Gastroesophageal sphincter (tissue), 4 donors: ENCODE data around the gene AXIN1. TPM values are rescaled to one million over a fixed set of nuclear protein-coding genes. Genes with fewer than 3 reads are reported as not detected.

Experiments used
- ATAC-seq: fragments of 150-250 bp; one replicate; pipeline ENCODE4 v1.9.1; 2016; ENCODE audit warnings: mild to moderate bottlenecking, moderate library complexity
- H3K27ac ChIP-seq, 4 donors: fragments of 200-600 bp; sonication (generic) in 3 of 4; 1 replicate in 3 of 4; 2 replicates in 1 of 4; pipeline ENCODE4 v1.5.1; 2016 to 2019
- H3K27me3 ChIP-seq: fragments of 200-600 bp; sonication (generic); one replicate; pipeline ENCODE4 v1.5.1; 2019
- H3K36me3 ChIP-seq, 2 donors: fragments of 200-600 bp; sonication (generic); one replicate each; pipeline ENCODE4 v1.5.1; 2019; ENCODE audit warnings: control low read depth in 1 of 2
- H3K4me1 ChIP-seq, 3 donors: fragments of 200-600 bp; sonication (generic); 1 replicate in 2 of 3; 2 replicates in 1 of 3; pipeline ENCODE4 v1.5.1; 2016 to 2019; ENCODE audit warnings: control low read depth in 2 of 3
- H3K4me3 ChIP-seq, 2 donors: fragments of 200-600 bp; sonication (generic); one replicate each; pipeline ENCODE4 v1.5.1; 2019; ENCODE audit warnings: mild to moderate bottlenecking in 1 of 2, moderate library complexity in 1 of 2
- H3K9me3 ChIP-seq, 3 donors: fragments of 200-600 bp; sonication (generic); one replicate each; pipeline ENCODE4 v1.5.1; 2017 to 2019; ENCODE audit warnings: control low read depth in 2 of 3
- EP300 ChIP-seq: sonication (generic); formaldehyde crosslinking; IDR thresholded peaks from one replicate; pipeline ENCODE4 v1.6.1; 2017; ENCODE audit warnings: antibody characterized with exemption, mild to moderate bottlenecking
- POLR2A ChIP-seq, 2 donors: fragments of 450-650 bp; IDR thresholded peaks; one replicate each; pipeline ENCODE4 v1.6.1; 2017; ENCODE audit warnings: antibody characterized with exemption in 2 of 2, mild to moderate bottlenecking in 2 of 2, moderate library complexity in 1 of 2
- POLR2AphosphoS5 ChIP-seq: sonication (generic); formaldehyde crosslinking; IDR thresholded peaks from one replicate; pipeline ENCODE4 v1.6.1; 2017; ENCODE audit warnings: antibody characterized with exemption
- WGBS, 2 donors: methylation state at CpG; one replicate each; pipeline ENCODE4 v1.1.5; 2018; ENCODE audit warnings: low coverage in 1 of 2; 5-methylcytosine and 5-hydroxymethylcytosine counted together
- total RNA-seq, 4 donors: library from RNA; depleted of rRNA; stranded (reverse); fragments of >200 nt; gene quantifications; one replicate each; pipeline ENCODE4 v1.1.0, GENCODE V29; 2016
- TF ChIP-seq, protein P1 (sequence below), 4 experiments: fragments of 200-600 bp in 2 of 4; fragments of 450-650 bp in 2 of 4; sonication (generic) in 1 of 4; IDR thresholded peaks; one replicate each; pipeline ENCODE4 v1.5.1; 2017 to 2019; ENCODE audit warnings: antibody characterized with exemption in 4 of 4, mild to moderate bottlenecking in 2 of 4, moderate library complexity in 2 of 4

AXIN1 gene
- total RNA-seq, 4 donors from 2014 or later: 26.0 to 58.8 (median 32.9) TPM

DNA sequence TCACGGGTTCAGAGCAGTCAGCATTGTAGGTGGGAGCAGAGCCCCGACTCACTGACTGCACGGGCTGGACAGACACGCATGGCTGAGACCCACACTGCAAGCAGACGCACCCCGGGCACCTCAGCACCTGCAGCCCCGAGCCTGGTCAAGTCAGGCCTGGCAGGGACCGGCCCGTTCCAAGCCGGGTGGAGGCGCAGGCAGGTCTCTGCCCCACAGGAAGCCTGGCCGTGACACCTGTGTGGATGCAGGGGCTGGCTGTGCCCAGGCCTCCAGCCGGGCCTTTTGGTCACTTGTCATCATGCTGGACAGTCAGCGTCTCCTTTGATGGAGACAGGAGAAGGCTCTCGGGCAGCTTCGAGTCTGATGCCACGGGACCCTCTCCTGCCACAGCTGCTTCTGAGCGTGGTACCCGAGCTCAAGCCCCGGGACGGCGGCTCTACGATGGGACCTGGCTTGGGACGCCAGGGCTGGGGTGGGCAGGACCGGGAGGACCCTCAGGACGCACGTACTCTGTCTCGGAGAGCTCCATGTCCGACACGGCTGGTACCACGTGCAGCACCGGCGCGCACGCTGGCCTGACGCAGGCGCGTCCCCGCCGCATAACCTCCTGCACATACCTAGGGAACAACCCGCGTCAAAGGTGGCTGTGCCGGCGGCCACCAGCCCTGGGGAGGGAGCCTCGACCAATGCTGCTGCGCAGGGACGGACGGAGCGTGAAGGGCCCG lies 61.7 kb downstream of the AXIN1 start:
- TF ChIP-seq POLR2A (IDR thresholded peaks at IDR 0.05) (no peak), EP300 (no peak), POLR2AphosphoS5 (no peak)
- TF ChIP-seq, protein P1, sequence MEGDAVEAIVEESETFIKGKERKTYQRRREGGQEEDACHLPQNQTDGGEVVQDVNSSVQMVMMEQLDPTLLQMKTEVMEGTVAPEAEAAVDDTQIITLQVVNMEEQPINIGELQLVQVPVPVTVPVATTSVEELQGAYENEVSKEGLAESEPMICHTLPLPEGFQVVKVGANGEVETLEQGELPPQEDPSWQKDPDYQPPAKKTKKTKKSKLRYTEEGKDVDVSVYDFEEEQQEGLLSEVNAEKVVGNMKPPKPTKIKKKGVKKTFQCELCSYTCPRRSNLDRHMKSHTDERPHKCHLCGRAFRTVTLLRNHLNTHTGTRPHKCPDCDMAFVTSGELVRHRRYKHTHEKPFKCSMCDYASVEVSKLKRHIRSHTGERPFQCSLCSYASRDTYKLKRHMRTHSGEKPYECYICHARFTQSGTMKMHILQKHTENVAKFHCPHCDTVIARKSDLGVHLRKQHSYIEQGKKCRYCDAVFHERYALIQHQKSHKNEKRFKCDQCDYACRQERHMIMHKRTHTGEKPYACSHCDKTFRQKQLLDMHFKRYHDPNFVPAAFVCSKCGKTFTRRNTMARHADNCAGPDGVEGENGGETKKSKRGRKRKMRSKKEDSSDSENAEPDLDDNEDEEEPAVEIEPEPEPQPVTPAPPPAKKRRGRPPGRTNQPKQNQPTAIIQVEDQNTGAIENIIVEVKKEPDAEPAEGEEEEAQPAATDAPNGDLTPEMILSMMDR (IDR thresholded peaks at IDR 0.05): no peak
- no peaks in the 10 kb centered on the region for H3K27me3 ChIP-seq
- H3K27ac ChIP-seq: no peak overlapping the region
- H3K36me3 ChIP-seq: peaks cover 0 to 83% of the 10 kb centered on the region in 2 donors
- WGBS, 2 donors: 78% methylated on average over 5 of the region's 50 CpGs; no CpG with 5 or more reads in 1 of the 2 donors
- H3K9me3 ChIP-seq: no peaks in the 10 kb centered on the region
- no peak for ATAC-seq
- H3K4me3 ChIP-seq: no peak overlapping the region
- H3K4me1 ChIP-seq: no peaks in the 10 kb centered on the region

DNA sequence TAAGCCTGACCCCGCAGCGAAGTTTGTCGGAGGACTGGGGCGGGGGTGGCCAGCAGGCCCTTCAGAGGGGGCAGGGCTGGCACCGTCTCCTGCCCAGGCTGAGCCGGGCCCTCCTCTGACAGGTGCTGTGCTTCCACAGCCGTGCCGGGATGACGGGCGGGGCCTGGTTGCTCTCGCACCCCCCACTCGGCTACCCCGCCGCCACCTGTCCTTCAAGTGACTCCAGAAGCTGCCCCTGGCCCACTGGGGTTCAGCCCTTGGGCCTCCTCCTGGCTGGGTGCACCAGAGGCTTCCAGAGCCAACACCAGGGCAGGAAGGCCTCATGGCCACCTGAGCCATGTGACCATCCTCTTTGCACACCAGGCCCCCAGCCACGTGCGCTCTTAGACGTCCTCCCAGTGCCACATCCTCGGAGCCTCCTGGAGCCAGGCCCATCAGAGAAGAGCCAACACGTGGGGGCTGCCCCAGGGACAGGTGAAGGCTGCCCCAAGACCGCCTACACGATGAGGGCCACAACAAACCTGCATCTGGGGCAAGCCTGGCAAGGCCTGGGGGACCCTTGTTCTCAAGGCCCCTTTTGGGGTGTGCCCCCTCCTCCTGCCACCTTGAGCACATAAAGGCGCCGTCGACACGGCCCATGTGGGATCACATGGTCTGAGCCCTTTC lies 62.4 kb downstream of the AXIN1 start:
- no peaks in the 10 kb centered on the region for H3K27me3 ChIP-seq
- no peaks in the 10 kb centered on the region for H3K9me3 ChIP-seq
- WGBS, 2 donors: no CpG with 5 or more reads among the region's 25 CpGs
- H3K36me3 ChIP-seq: peaks cover 0 to 80% of the 10 kb centered on the region in 2 donors
- TF ChIP-seq POLR2AphosphoS5 (no peak), POLR2A (IDR thresholded peaks at IDR 0.05) (no peak), EP300 (no peak)
- TF ChIP-seq, protein P1 (IDR thresholded peaks at IDR 0.05): no peak
- H3K4me3 ChIP-seq: no peak overlapping the region
- no peak overlapping the region for H3K27ac ChIP-seq
- H3K4me1 ChIP-seq: no peaks in the 10 kb centered on the region
- ATAC-seq: no peak

DNA sequence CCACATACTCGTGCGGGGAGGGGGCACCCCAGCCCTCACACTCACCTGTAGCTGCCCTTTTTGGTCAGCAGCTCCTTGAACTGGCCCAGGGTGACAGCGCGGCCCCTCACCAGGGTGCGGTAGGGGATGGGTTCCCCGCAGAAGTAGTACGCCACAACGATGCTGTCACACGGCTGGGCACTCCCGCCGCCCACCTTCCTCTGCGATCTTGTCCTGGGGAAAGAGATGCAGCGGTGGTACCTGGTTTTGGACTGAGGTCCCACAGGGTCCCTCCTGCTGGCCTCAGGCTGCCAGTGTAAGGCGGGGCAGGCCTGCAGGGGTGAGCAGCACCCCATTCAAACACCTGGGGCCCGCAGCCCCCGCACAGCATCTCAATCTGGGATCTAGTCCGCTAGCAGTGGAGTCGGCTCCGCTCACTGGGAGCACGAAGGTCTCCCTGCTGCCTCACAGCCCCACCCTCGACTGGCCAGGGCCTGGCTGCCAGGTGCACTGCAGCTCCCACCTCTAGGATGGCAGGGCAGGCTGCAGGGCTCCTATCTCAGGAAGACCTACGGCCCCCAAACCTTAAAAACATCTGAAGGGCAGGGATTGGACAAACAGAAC lies 63.0 kb downstream of the AXIN1 start:
- ATAC-seq: no peak
- Histone ChIP-seq H3K4me1 (no peaks in the 10 kb centered on the region), H3K4me3 (no peak overlapping the region), H3K9me3 (no peaks in the 10 kb centered on the region), H3K27ac (no peak overlapping the region), H3K36me3 (peaks cover 0 to 80% of the 10 kb centered on the region in 2 donors), H3K27me3 (no peaks in the 10 kb centered on the region)
- 91 to 93% methylated on average over 3 to 8 of the region's 22 CpGs for WGBS, 2 donors
- TF ChIP-seq POLR2A (IDR thresholded peaks at IDR 0.05) (no peak), POLR2AphosphoS5 (no peak)
- TF ChIP-seq, protein P1 (IDR thresholded peaks at IDR 0.05): no peak

DNA sequence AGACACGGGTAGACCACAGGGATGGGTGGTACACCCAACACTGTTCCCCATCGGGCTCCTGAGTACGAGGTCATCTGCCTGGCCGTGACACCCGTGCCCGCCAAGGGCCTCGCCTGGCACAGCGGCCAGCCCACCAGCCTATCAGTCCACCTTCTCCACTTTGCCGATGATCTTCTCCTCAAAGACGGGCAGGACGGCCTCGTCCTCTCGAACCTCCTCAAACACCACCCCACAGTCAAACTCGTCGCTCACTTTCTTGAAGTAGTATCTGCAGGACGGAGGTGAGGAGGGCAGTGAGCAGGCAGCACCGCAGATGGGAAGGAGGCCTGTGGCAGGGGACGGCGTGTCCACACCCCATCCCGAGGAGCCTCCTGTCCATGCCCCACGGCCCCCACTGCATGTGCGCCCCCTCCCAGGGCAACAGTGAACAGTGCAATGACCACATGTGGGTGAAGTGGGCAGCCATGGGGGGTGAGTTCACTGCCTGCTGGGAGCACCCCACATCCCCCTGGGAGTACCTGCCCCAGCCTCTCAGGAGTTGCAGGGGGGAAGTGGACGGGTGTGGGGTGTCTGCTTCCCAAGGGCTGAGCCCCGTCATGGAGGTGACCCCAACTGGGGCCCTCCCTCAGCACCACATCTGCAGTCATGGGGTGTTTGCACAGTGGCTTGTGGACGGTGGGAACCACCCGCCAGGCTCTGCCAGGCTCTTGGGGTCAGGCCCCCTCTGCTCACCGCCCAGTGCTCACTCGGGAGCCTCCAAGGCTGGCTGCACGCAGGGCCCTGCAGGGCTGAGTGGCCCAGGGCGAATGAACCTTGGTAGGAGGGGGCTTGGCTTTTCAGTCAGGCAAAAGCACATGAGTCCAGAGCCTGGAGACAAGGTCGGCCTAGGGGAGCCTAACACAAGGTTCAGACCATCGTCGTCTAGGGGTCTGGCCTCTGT lies 64.3 kb downstream of the AXIN1 start:
- 71 to 89% methylated on average over 3 to 8 of the region's 33 CpGs for WGBS, 2 donors
- Histone ChIP-seq H3K4me1 (no peaks in the 10 kb centered on the region), H3K9me3 (no peaks in the 10 kb centered on the region), H3K27ac (no peak overlapping the region), H3K36me3 (peaks cover 0 to 70% of the 10 kb centered on the region in 2 donors), H3K4me3 (no peak overlapping the region), H3K27me3 (peaks cover 2% of the 10 kb centered on the region)
- ATAC-seq: no peak
- TF ChIP-seq, protein P1 (IDR thresholded peaks at IDR 0.05): no peak
- no peak for TF ChIP-seq POLR2AphosphoS5
- no peak for TF ChIP-seq EP300
- TF ChIP-seq POLR2A (IDR thresholded peaks at IDR 0.05): no peak
